NOMO-1 (cell line): ENCODE data around the gene CIAO2A.
"Not testable (repeated sequence)": the region's sequence is repeated elsewhere in the genome, so short reads cannot be mapped to it uniquely, and the experiment has no call there.

ENCODE experiments used
- DNase-seq, 2 experiments: peaks; one replicate each; lab custom pipeline; 2025; ENCODE audit not compliant: unreplicated experiment in 2 of 2; lab: John Stamatoyannopoulos, UW

Gene CIAO2A

DNA sequence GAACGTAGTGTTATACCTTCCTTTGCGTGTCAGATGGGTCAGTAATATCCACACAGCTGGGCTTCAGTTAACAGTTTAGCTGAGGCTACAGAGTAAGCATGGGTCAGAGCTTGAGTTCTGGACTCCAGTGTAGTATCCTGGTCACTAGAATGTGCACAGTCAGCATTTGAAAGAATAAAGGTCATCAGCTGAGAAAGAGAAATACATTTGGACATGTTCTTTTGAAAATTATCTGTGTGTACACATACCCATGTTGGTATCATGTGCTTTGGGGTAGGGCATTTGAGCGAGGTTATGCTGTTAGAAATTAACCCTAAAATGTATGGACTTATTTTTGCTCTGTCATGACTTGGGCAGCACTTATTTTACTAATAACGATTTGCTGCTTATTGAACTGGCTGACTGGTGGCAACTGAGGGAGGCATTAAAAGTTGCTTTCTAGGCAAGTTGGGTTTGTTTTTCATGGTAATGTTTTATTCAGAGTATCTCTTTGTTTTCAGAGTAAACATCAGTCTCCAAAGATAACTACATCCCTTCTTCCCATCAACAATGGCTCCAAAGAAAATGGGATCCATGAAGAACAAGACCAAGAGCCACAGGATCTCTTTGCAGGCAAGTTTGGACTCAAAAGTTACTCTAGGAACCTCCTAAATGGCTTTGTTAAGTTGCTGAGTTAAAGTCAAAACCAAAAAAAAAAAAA lies 18.6 kb upstream of the CIAO2A start:
- DNase-seq: no peak

DNA sequence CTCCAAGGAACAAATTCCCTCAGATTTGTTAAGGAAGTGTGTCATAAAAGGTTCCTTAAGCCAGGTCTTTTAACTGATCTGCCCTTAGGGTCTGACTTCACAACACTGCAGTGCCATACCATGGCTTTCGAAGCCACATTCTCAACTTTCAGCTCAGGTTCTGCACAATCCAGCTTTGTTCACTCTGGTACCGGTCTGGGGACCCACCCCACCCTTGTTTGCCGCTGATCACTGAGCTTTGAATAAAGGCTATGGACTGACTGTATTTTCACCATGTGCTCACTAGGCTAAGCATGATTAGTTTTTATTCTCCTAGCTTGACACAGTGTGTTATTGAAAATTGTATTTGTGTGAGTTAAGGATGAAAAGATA lies 18.0 kb upstream of the CIAO2A start:
- DNase-seq: no peak

DNA sequence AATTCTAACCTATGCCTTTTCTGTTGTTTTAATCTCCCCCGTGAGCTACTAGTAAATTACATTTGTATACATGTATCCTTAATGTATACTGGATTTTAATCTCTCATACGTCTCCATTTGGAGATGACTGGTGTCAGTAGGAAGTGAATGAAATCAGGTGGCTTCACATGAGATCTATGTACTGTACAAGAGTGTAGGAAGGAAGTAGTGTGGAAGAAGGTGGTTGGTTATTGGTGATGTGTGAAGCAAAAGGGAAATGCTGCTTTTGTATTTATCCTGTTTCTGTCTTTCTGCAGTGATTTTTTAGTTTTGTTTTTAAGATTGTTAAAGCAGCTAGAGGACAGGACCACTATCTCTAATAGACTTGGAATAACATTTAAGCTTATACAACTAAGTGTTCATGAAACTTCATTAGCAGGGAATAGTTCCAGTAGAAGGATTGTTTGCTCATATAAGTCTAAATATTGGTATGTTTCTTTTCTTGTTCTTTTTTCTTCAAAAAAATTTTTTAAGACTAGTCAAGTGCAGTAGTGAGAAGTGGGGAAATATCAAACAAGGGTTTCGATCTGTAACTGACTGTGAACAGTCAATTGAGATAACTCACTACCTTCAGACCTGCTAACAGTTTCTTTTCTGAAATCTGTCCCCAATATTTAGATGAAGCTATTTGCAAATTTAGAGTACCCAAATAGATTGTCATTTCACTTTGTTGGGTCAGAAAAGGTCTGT lies 17.5 kb upstream of the CIAO2A start:
- peak in 1 of 2 experiments; percentile 8 for DNase-seq

DNA sequence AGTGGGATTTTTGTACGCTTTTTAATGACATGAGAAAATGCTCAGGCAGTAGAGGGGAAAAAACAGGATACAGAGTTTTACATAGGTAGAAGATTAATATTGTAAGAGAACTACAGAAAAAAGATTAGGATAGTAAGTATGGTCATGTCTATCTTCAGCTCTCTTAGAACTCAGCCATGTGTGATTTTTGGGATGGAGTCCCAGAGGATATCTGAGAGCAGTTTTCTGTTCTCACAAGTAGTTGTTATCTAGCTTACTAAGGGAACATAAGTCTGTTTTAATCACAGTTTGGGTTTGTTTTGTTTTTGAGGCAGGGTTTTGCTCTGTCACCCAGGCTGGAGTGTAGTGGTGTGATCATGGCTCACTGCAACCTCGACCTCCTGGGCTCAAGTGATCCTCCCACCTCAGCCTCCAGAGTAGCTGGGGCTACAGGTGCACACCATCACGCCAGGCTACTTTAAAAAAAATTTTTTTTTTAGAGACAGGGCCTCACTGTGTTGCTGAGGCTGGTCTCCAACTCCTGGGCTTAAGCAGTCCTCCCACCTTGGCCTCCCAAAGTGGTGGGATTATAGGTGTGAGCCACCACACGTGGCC lies 16.6 kb upstream of the CIAO2A start:
- not testable (repeated sequence) for DNase-seq

DNA sequence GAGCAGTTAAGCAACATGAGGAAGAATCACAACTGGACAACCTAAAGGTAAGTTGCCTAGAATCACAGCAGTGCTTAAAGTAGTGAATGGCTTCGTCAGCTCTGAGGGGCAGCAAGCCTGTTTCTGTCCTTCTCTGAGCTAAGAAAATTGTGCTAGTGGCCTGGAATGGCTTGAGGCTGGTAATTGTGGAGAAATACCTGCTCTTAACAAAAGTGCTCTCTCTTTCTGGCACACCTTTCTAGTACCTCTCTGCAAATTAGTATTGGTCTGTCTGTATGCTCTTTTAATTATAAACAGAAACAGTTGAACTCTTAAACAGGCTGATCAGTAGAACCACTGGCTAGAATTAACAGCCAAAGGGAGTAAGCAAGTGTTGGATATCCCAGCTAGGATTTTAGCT lies 13.7 kb upstream of the CIAO2A start:
- no peak for DNase-seq

DNA sequence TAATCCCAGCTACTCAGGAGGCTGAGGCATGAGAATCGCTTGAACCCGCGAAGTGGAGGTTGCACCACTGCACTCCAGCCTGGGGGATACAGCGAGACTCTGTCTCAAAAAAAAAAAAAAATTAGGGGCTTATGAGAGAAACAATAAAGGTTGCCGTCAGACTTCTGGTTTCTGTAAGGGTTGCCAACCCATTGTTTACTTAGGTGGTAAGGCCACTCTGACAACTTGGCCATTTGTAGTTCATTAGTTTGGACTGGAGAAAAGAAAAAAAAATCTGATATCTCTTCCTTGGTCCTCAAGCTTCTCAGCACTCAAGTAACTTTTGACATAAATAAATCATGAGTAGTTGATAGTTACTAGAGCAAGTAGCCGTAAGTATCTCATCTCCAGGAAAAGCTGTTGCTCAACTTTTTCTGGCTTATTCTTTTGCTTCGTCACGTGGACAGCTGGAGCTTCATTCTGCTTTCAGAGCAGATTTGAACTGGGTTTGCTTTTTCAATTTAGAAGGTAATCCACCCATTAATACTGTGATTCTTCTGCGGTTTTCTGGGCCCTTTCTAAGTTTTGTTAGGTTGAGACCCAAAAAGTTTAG lies 11.6 kb upstream of the CIAO2A start:
- DNase-seq: peak; percentile 54 to 83

DNA sequence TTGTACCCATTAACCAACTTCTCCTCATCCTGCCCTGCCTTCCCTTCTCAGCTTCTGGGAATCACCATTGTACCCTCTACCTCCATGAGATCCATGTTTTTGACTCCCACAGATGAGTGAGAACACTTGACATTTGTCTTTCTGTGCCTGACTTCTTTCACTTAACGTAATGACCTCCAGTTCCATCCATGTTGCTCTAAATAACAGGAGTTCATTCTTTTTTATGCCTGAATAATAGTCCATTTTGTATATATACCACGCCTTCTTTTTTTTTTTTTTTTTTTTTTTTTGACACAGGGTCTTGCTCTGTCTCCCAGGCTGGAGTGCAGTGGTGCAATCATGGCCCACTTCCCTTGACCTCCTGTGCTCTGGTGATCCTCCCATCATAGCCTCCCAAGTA lies 8.9 kb upstream of the CIAO2A start:
- DNase-seq: no peak

DNA sequence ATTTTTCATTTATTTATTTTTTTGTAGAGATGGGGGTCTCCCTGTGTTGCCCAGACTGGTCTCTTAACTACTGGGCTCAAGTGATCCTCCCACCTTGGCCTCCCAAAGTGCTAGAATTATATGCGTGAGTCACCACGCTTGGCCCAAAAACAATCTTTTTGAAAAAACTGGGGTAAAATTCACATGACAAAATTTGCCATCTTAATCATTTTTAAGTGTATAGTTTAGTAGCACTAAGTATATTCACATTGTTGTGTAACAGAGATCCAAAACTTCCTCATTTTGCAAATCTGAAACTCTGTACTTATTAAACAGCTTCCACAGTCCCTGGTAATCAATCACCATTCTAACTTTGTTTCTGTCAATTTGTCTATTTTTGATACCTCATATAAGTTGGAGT lies 7.3 kb upstream of the CIAO2A start:
- DNase-seq: peak; percentile 84

DNA sequence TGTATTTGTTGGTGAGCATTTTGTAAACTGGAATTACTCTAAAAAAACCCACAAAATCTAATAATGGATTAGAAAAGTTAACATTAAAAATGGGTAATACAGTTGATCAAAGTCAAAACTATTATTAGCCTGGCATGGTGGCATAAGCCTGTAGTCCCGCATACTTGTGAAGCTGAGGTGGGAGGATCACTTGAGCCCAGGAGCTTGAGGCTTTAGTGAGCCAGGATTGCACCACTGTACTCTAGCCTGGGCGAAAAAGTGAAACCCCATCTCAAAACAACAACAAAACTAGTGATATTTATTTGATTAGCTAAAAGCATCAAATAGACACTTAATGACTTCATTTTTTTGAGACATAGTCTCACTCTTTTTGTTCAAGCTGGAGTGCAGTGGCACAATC lies 5.7 kb upstream of the CIAO2A start:
- DNase-seq: no peak

DNA sequence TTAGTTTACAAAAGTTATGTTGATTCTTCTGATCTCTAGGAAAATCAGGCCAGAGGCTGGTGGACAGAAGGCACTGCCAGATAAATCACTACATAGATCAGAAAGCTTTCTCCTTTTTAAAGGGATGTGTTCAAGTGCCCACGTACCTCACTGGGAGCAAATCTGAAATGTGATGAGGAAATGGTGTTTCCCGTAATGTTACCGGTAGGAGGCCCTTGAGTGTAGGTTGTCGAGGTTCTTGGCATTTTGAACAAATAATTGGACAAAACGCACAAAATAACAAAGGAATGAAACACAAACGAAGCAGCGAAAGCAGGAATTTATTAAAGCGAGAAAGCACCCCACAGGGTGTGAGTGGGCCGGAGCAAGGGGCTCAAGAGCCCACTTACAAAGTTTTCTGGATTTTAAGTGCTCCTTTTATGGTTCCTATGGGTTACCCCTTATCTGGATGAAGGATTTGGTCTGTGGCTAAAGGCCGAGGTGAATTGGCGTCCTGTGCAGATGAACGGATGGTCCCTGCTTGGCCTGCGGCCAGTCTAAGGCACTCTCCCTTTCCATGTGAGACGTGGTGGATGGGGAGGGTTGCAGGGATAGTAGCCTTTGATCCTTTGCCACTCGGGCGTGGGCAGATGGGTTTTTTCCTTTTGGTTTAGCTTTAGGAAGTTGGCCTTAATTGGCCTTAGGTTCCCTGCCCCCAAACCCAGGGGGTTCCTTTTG lies 3.2 kb upstream of the CIAO2A start:
- DNase-seq: peak; percentile 30 to 34

DNA sequence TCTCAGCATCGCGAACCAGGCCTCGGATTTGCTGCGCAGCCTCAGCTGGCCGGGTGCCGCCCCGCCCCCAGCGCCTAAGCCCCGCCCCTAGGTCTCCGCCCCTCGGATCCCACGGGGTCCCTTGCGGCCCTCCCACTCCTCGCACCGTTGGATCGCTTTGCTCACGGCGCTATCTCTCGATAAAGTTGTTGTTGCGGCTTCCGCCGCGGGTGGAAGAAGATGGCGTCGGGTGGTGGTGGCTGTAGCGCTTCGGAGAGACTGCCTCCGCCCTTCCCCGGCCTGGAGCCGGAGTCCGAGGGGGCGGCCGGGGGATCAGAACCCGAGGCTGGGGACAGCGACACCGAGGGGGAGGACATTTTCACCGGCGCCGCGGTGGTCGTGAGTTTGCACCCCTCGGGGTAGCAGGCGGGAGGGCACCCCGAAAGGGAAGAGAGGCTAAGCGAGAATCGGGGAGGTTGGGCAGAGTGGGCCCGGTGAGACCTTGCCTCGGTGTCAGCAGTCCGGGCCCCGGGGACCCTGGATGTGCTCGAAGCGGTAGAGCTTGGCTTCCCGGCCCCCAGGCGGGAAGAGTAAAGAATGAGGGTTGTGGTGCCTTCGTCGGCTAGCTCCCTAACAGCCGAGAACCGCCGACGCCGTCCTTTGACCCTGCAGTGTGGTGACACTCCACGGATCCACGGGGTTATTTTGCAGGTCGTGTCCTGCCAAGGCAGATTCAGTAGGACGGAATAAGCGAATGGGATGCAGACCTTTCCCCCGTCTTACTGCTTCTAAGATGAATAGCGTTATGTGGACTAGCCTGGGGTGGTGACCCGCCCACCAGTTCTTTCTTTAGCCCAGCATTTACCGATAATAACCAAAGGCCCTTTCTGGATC lies 2.4 kb upstream of the CIAO2A start, which contains the start of gene SNX1:
Gene SNX1 (plus strand): TSS at position 188 of the 873 bp plus-strand sequence. CDS start 32 bp downstream, at position 220.
- DNase-seq: peak; percentile 90 to 98

DNA sequence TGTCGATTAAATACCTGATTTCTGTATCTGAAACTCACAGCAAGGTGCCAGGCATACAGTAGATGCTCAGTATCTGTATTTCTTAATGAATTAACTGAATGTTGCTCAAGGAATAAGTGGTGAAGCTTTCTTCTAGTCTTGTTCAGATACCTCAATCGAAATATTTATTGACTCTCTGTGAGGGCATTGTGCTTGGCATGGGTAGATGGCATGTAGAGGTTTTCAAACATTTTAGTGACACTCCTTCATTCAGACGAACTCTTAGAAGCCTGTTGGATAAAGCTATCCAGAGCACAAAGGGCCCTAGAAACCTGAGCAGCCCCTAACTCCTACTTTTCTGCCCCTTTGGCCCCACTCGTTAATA lies 1.8 kb upstream of the CIAO2A start:
- DNase-seq: no peak

DNA sequence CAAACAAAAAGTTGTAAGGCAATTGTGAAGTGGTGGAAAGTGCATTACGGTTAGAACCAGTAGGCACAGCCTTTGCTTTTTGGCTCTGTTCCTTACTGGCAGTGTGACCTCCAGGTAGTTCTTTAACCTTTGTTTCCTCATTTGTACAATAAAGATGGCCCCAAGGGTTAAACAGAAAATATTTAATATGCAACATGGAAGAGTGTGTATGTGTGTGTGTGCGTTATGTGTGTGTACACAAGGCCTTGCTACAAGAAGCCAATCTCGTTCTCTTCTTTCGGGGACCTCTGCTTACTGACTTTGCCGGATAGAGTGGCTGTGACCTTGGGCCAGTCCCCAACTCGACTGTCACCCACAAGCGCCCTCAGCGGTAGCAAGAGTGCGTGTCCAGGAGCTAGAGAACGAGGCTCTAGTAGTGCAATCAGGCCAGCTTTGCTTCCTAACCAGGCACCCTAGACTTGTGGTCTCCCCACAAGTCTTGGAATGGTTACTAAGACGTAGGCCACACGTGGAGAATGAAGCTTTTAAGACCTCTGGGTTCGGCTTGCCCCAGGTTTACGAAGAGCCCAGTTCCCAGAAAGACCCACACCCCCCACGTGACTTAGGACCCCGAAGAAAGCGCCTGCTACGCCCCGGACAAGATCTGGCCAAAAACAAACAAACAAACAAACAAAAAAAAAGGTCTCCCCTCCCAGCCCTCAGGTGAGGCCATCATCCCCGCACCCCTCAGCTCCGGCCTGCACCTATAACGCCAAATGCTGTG lies 593 bp downstream of the CIAO2A start:
- peak; percentile 66 to 74 for DNase-seq

DNA sequence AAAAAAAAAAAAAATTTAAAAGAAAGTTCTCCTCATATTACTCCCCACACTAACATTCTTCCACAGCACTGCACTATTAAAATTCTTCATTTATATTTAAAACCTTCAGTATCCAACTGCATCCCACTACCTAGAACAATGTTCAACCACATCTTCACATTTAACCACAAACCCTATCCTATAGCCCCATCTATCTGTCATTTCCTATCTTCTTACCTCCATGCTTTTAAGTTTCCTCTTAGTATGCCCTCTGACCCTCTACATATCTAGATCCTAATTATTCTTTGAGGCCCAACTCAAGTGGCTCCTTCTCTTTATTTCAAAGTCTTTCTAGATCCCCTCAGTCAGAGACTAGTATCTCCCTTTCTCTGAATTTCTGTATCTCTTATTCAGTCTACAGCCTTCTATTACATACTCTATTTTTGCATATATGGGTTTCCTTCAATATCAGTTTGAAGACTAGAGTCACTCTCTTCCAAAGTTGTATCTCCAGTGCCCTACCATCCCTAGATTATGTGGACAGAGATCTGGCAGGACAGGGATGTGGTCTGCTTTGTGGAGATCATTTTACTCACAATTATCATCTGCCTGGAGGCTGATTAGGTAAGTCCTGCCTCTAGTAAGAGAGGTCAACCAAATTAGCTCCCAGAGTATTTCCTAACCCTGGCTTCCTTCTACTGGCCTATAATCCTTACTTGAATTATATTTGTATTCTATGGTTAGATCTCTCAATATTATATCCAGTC lies 1.4 kb downstream of the CIAO2A start:
- peak; percentile 3 to 30 for DNase-seq

DNA sequence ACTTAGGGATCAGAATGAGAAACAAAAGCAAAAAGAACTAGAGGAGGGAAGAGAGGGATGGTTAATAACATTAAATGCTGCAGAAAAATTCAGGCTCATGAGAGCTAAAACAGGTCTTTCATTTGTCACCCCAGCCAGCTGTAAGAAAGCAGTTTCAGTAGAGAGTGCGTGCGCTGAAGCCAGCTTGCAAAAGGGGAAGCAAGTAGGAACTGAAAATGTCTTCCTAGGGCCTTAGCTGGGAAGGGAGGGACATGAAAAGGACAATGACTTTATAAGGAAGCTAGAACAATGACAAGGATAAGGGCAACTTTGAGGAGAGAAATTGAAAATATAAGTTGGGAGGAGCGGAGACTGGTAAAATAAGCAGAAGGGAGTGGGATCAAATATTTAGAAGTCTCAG lies 3.1 kb downstream of the CIAO2A start:
- DNase-seq: peak; percentile 80 to 82

DNA sequence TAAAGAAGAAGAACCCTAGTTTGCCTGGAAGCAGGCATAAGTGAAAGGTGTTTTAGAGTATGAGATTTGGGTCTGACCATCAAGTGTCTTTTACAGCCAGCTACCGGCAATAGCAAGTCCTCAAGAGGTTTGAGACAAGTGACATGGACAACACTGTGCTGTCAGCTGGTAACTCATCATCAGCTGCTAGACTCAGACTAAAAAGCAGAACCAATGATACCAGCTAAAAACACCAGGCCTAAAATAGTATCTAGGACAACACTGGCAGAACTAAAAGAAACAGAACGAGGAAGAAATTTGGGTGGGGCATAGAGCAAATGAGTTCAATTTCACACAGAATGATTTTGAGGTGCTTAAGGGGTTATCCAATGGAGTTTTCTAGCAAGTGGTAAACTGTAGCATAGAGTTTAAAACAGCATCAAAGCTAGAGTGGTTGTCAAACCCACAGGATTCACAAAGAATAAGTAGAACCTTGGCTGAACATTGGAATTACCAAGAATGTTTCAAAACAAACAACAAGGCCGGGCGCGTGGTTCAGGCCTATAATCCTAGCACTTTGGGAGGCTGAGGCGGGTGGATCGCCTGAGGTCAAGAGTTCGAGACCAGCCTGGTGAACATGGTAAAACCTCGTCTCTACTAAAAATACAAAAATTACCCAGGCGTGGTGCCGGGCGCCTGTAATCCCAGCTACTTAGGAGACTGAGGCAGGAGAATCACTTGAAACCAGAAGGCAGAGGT lies 3.9 kb downstream of the CIAO2A start:
- peak; percentile 18 to 88 for DNase-seq

DNA sequence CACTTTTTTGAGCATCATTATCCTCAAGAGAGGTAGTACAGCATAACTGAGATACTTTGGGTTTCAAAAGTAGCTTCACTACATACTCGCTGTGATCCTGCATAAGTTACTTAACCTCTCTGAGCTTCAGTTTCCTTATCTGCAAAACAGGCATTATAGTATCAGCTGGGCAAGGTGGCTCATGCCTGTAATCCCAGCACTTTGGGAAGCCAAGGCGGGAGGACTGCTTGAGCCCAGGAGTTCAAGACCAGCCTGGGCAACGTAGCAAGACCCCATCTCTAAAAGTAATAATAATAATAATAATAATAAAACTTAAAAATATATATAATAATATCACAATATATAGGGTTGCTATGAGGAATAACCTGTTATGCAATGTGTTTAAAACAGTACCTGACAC lies 10.9 kb downstream of the CIAO2A start:
- no peak for DNase-seq

DNA sequence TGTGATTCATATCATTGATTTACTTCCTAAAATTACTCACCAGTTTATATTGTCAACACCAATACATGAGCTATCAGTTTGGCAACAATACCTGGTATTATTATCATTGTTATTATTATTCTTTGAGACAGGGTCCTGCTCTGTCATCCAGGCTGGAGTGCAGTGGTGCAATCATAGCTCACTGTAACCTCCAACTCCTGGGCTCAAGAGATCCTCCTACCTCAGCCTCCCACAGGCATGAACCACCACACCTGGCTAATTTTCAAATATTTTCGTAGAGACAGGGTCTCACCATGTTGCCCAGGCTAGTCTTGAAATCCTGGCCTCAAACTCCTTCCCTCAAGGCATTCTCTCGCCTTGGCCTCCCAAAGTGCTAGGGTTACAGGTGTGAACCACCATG lies 20.1 kb downstream of the CIAO2A start:
- not testable (repeated sequence) for DNase-seq
